Panc1 (cell line): ENCODE data around the gene NCKAP5. TPM values are rescaled to one million over a fixed set of nuclear protein-coding genes. Genes with fewer than 3 reads are reported as not detected.

Source experiments
- ATAC-seq: fragments of 200-7000 bp; cut with Tn5 transposase; 2 replicates; pipeline ENCODE4 v1.9.1; 2020; ENCODE audit warnings: mild to moderate bottlenecking, moderate library complexity
- BruUV-seq: library from RNA; stranded (reverse); fragments of 400-500 nt; replicated peaks from 2 replicates; lab custom pipeline; 2021; lab: Mats Ljungman, UMichigan
- CTCF ChIA-PET: fragments of 300-600 bp; sonication (Branson Sonifier 250); formaldehyde crosslinking; loops from one replicate; lab custom pipeline; 2022; ENCODE audit warnings: antibody characterized with exemption; lab: Charles Lee
- POLR2A ChIA-PET: fragments of 300-600 bp; sonication (Branson Sonifier 250); formaldehyde crosslinking; loops from one replicate; lab custom pipeline; 2022; ENCODE audit warnings: antibody characterized with exemption; lab: Charles Lee
- DNase-seq: peaks from one replicate; pipeline ENCODE4 v3.0.0-alpha.2; 2010; ENCODE audit warnings: low read depth, low spot score
- H3K27ac ChIP-seq: 2 replicates; pipeline ENCODE4 v1.5.1; 2011; ENCODE audit warnings: mild to moderate bottlenecking, low read length, inconsistent platforms
- H3K27me3 ChIP-seq: fragments of 200-500 bp; sonication (Bioruptor generic); 2 replicates; pipeline ENCODE4 v1.6.0; 2014; ENCODE audit warnings: low read length, inconsistent platforms; ENCODE audit not compliant: control insufficient read depth, insufficient read depth
- H3K36me3 ChIP-seq: fragments of 200-500 bp; sonication (Bioruptor generic); 2 replicates; pipeline ENCODE4 v1.5.1; 2014; ENCODE audit warnings: inconsistent platforms, mild to moderate bottlenecking, low read length, moderate library complexity; ENCODE audit not compliant: control insufficient read depth, insufficient read depth
- H3K4me1 ChIP-seq: 2 replicates; pipeline ENCODE4 v1.5.1; 2011; ENCODE audit warnings: inconsistent platforms, mild to moderate bottlenecking, low read length, moderate library complexity; ENCODE audit not compliant: control insufficient read depth, insufficient read depth
- H3K4me3 ChIP-seq, 2 experiments: 2 replicates each; pipeline ENCODE4 v1.5.1; 2011 to 2012; ENCODE audit warnings: low read depth in 2 of 2, low read length in 2 of 2, mild to moderate bottlenecking in 2 of 2, inconsistent platforms in 1 of 2, moderate library complexity in 1 of 2
- H3K9me3 ChIP-seq: fragments of 200-500 bp; sonication (Bioruptor generic); 2 replicates; pipeline ENCODE4 v1.5.1; 2014; ENCODE audit warnings: low read depth, mild to moderate bottlenecking, inconsistent platforms, low read length, moderate library complexity; ENCODE audit not compliant: control insufficient read depth, insufficient read depth
- CTCF ChIP-seq: fragments of 450-650 bp; IDR thresholded peaks from 2 replicates; pipeline ENCODE4 v1.5.1; 2017; ENCODE audit warnings: mild to moderate bottlenecking
- POLR2AphosphoS5 ChIP-seq: IDR thresholded peaks from 2 replicates; pipeline ENCODE4 v1.6.1; 2012; ENCODE audit warnings: mild to moderate bottlenecking, low read depth, low read length, moderate library complexity
- REST ChIP-seq, 2 experiments: IDR thresholded peaks; 2 replicates each; pipeline ENCODE4 v1.6.1; 2011 to 2012; ENCODE audit warnings: low read depth in 2 of 2, control low read depth in 1 of 2, low read length in 1 of 2, mild to moderate bottlenecking in 1 of 2, moderate library complexity in 1 of 2; ENCODE audit not compliant: insufficient read depth in 1 of 2
- SIN3A ChIP-seq: IDR thresholded peaks from 2 replicates; pipeline ENCODE4 v1.6.1; 2012; ENCODE audit warnings: low read depth, mild to moderate bottlenecking, low read length, moderate library complexity, borderline replicate concordance; ENCODE audit not compliant: insufficient read depth
- TCF7L2 ChIP-seq: IDR thresholded peaks from 2 replicates; pipeline ENCODE4 v1.6.1; 2011; ENCODE audit warnings: mild to moderate bottlenecking, low read depth, low read length, inconsistent platforms
- in situ Hi-C: cut with HindIII; loops from 2 replicates; pipeline ENCODE4 v1.10.0; 2016; ENCODE audit warnings: low sequenced_read_pairs, low pct_unique_long_range_greater_than_20kb
- intact Hi-C: fragments of 100-400 bp; cut with micrococcal nuclease; formaldehyde crosslinking; loops from one replicate; pipeline ENCODE4 v1.10.0; 2022; ENCODE audit not compliant: unreplicated experiment
- total RNA-seq: library from RNA; stranded (reverse); gene quantifications from one replicate; pipeline ENCODE4 v1.2.1, GENCODE V29; 2021; ENCODE audit not compliant: unreplicated experiment

Gene NCKAP5
- total RNA-seq, 1 experiment from 2014 or later: 0.10 TPM

- no peaks in the 10 kb centered on the region for H3K9me3 ChIP-seq
- ATAC-seq (no peak), DNase-seq (no peak)
- no peaks in the 10 kb centered on the region for H3K36me3 ChIP-seq
- H3K4me1 ChIP-seq: no peaks in the 10 kb centered on the region
- intact Hi-C loops (no loop called here), in situ Hi-C loops (no loop called here)
- ChIA-PET POLR2A (no interaction called here), CTCF (no interaction called here)
- TF ChIP-seq CTCF (no peak), REST (IDR thresholded peaks at IDR 0.05; ENCODE audit: insufficient read depth in 1 of 2, low read depth in 2 of 2, low read length in 1 of 2) (no peak), TCF7L2 (no peak), POLR2AphosphoS5 (no peak)
- BruUV-seq: no TSS peak
- H3K27ac ChIP-seq: no peak overlapping the region
- H3K27me3 ChIP-seq: no peaks in the 10 kb centered on the region
- H3K4me3 ChIP-seq: no peak overlapping the region
These were observed 588.7 kb downstream of the NCKAP5 start for GRCh38 chr2:132979339-132980093.

- CTCF ChIA-PET: no interaction called here
- H3K27ac ChIP-seq: no peak overlapping the region
- H3K9me3 ChIP-seq: no peaks in the 10 kb centered on the region
- TF ChIP-seq TCF7L2 (no peak), CTCF (no peak), POLR2AphosphoS5 (no peak), SIN3A (no peak), REST (IDR thresholded peaks at IDR 0.05; ENCODE audit: insufficient read depth in 1 of 2, low read depth in 2 of 2, low read length in 1 of 2) (no peak)
- in situ Hi-C loops (no loop called here), intact Hi-C loops (no loop called here)
- H3K4me3 ChIP-seq: no peak overlapping the region
- no peaks in the 10 kb centered on the region for H3K27me3 ChIP-seq
- BruUV-seq: no TSS peak
- H3K36me3 ChIP-seq: no peaks in the 10 kb centered on the region
- POLR2A ChIA-PET: no interaction called here
- DNase-seq (no peak), ATAC-seq (no peak)
- no peaks in the 10 kb centered on the region for H3K4me1 ChIP-seq
These were observed 589.4 kb downstream of the NCKAP5 start for GRCh38 chr2:132978840-132979239.
